IMR-90 (cell line): Measurements from ENCODE around the gene TCTA. TPM values are rescaled to one million over a fixed set of nuclear protein-coding genes. Genes with fewer than 3 reads are reported as not detected.
A peak's percentile ranks its signal among the peaks of the same experiment; 100 is the strongest.

ENCODE experiments used
- ATAC-seq: fragments of 200-7000 bp; cut with Tn5 transposase; 2 replicates; pipeline ENCODE4 v1.9.1; 2020; ENCODE audit warnings: low read depth, mild to moderate bottlenecking, moderate library complexity
- BruUV-seq: library from RNA; stranded (reverse); fragments of 400-500 nt; replicated peaks from 2 replicates; lab custom pipeline; 2021; lab: Mats Ljungman, UMichigan
- CTCF ChIA-PET: fragments of 300-600 bp; formaldehyde crosslinking; extraction: SDS; loops from one replicate; lab custom pipeline; 2021; ENCODE audit warnings: antibody characterized with exemption; lab: Yijun Ruan, JAX
- POLR2A ChIA-PET: fragments of 300-600 bp; sonication (Branson Sonifier 250); formaldehyde crosslinking; loops from one replicate; lab custom pipeline; 2022; ENCODE audit warnings: antibody characterized with exemption; ENCODE audit not compliant: unreplicated experiment; lab: Charles Lee
- DNase-seq: peaks from one replicate; pipeline ENCODE4 v3.0.0; 2013
- H2AFZ ChIP-seq: replicated peaks from 2 replicates; pipeline ENCODE3; 2013; ENCODE audit warnings: low read length, mild to moderate bottlenecking; ENCODE audit not compliant: poor library complexity
- H2AK5ac ChIP-seq: 2 replicates; pipeline ENCODE4 v1.6.1; 2013; ENCODE audit warnings: low read depth, low read length, inconsistent platforms
- H2AK9ac ChIP-seq: replicated peaks from 2 replicates; pipeline ENCODE3; 2013; ENCODE audit warnings: mild to moderate bottlenecking, low read depth, low read length, moderate library complexity; ENCODE audit not compliant: poor library complexity
- H2BK120ac ChIP-seq: 2 replicates; pipeline ENCODE4 v1.6.1; 2013; ENCODE audit warnings: low read depth, low read length, inconsistent platforms
- H2BK15ac ChIP-seq: 3 replicates; pipeline ENCODE4 v1.6.1; 2013; ENCODE audit warnings: low read depth, low read length, inconsistent platforms
- H2BK20ac ChIP-seq: 2 replicates; pipeline ENCODE4 v1.6.1; 2013; ENCODE audit warnings: low read depth, mild to moderate bottlenecking, inconsistent platforms, low read length, moderate library complexity
- H2BK5ac ChIP-seq: 2 replicates; pipeline ENCODE4 v1.6.1; 2013; ENCODE audit warnings: mild to moderate bottlenecking, low read depth, low read length, inconsistent platforms; ENCODE audit not compliant: poor library complexity, severe bottlenecking
- H3K14ac ChIP-seq: replicated peaks from 2 replicates; pipeline ENCODE4 v1.6.1; 2013; ENCODE audit warnings: low read depth, low read length, inconsistent platforms
- H3K18ac ChIP-seq: 2 replicates; pipeline ENCODE4 v1.6.1; 2013; ENCODE audit warnings: low read depth, low read length, control low read depth
- H3K23ac ChIP-seq: 2 replicates; pipeline ENCODE4 v1.6.1; 2013; ENCODE audit warnings: low read depth, low read length, inconsistent platforms
- H3K27ac ChIP-seq: 2 replicates; pipeline ENCODE4 v1.5.1; 2013; ENCODE audit warnings: mild to moderate bottlenecking, control low read depth, low read length; ENCODE audit not compliant: insufficient read depth
- H3K27me3 ChIP-seq: 2 replicates; pipeline ENCODE4 v1.6.1; 2013; ENCODE audit warnings: low read length; ENCODE audit not compliant: control insufficient read depth, insufficient read depth
- H3K36me3 ChIP-seq: 2 replicates; pipeline ENCODE4 v1.6.1; 2013; ENCODE audit warnings: low read length, mixed read lengths; ENCODE audit not compliant: control insufficient read depth, insufficient read depth
- H3K4ac ChIP-seq: 2 replicates; pipeline ENCODE4 v1.6.1; 2013; ENCODE audit warnings: low read depth, low read length, inconsistent platforms
- H3K4me1 ChIP-seq: 2 replicates; pipeline ENCODE4 v1.6.1; 2013; ENCODE audit warnings: low read length, mixed read lengths; ENCODE audit not compliant: control insufficient read depth, insufficient read depth
- H3K4me2 ChIP-seq: 2 replicates; pipeline ENCODE4 v1.6.1; 2013; ENCODE audit warnings: low read depth, mild to moderate bottlenecking, control low read depth, low read length, moderate library complexity
- H3K4me3 ChIP-seq: 2 replicates; pipeline ENCODE4 v1.5.1; 2013; ENCODE audit warnings: low read depth, mild to moderate bottlenecking, control low read depth, low read length, moderate library complexity; ENCODE audit not compliant: insufficient read depth
- H3K56ac ChIP-seq: 2 replicates; pipeline ENCODE4 v1.6.1; 2013; ENCODE audit warnings: low read length, inconsistent platforms; ENCODE audit not compliant: insufficient read depth; ENCODE audit errors: extremely low read depth
- H3K79me1 ChIP-seq, 2 experiments: 2 replicates each; pipeline ENCODE4 v1.6.1; 2013; ENCODE audit warnings: low read length in 2 of 2, inconsistent platforms in 1 of 2, low read depth in 1 of 2
- H3K9ac ChIP-seq: 2 replicates; pipeline ENCODE4 v1.6.1; 2013; ENCODE audit warnings: low read depth, low read length, control low read depth
- H3K9me1 ChIP-seq: 2 replicates; pipeline ENCODE4 v1.6.1; 2013; ENCODE audit warnings: low read length, inconsistent platforms; ENCODE audit not compliant: insufficient read depth
- H3K9me3 ChIP-seq: 2 replicates; pipeline ENCODE4 v1.6.1; 2013; ENCODE audit warnings: low read length; ENCODE audit not compliant: control insufficient read depth, insufficient read depth
- H4K20me1 ChIP-seq: 2 replicates; pipeline ENCODE4 v1.6.1; 2013; ENCODE audit warnings: low read length, inconsistent platforms; ENCODE audit not compliant: insufficient read depth
- H4K5ac ChIP-seq: 2 replicates; pipeline ENCODE4 v1.6.1; 2013; ENCODE audit warnings: mild to moderate bottlenecking, low read depth, low read length, control low read depth
- H4K8ac ChIP-seq, 2 experiments: 2 replicates each; pipeline ENCODE4 v1.6.1; 2013; ENCODE audit warnings: low read depth in 2 of 2, low read length in 2 of 2, control low read depth in 1 of 2, inconsistent platforms in 1 of 2
- H4K91ac ChIP-seq: 2 replicates; pipeline ENCODE4 v1.6.1; 2013; ENCODE audit warnings: low read depth, low read length, inconsistent platforms; ENCODE audit not compliant: insufficient read depth
- BHLHE40 ChIP-seq: fragments of 150-350 bp; IDR thresholded peaks from 2 replicates; pipeline ENCODE4 v1.6.1; 2016; ENCODE audit warnings: mild to moderate bottlenecking, low read depth, low read length
- CEBPB ChIP-seq: IDR thresholded peaks from 2 replicates; pipeline ENCODE4 v1.6.1; 2012; ENCODE audit warnings: low read depth, low read length, improper control_type of control experiment
- CHD1 ChIP-seq: IDR thresholded peaks from 2 replicates; pipeline ENCODE4 v1.6.1; 2012; ENCODE audit warnings: low read depth, low read length, improper control_type of control experiment
- FOS ChIP-seq: fragments of 150-350 bp; IDR thresholded peaks from 2 replicates; pipeline ENCODE4 v1.6.1; 2016; ENCODE audit warnings: low read depth, low read length
- MAFK ChIP-seq: IDR thresholded peaks from 2 replicates; pipeline ENCODE4 v1.6.1; 2012; ENCODE audit warnings: low read depth, low read length, improper control_type of control experiment
- MAZ ChIP-seq: IDR thresholded peaks from 2 replicates; pipeline ENCODE4 v1.6.1; 2012; ENCODE audit warnings: low read depth, mild to moderate bottlenecking, low read length, improper control_type of control experiment, moderate library complexity, borderline replicate concordance
- MXI1 ChIP-seq: IDR thresholded peaks from 2 replicates; pipeline ENCODE4 v1.6.1; 2012; ENCODE audit warnings: low read depth, mild to moderate bottlenecking, low read length, moderate library complexity, borderline replicate concordance
- NFE2L2 ChIP-seq: fragments of 150-350 bp; IDR thresholded peaks from 2 replicates; pipeline ENCODE4 v1.6.1; 2016; ENCODE audit warnings: low read depth, mild to moderate bottlenecking, low read length
- POLR2A ChIP-seq: IDR thresholded peaks from 2 replicates; pipeline ENCODE4 v1.6.1; 2012; ENCODE audit warnings: mild to moderate bottlenecking, low read depth, low read length
- RAD21 ChIP-seq: IDR thresholded peaks from 2 replicates; pipeline ENCODE4 v1.6.1; 2012; ENCODE audit warnings: low read length, improper control_type of control experiment
- RCOR1 ChIP-seq: IDR thresholded peaks from 2 replicates; pipeline ENCODE4 v1.6.1; 2012; ENCODE audit warnings: mild to moderate bottlenecking, low read length, improper control_type of control experiment; ENCODE audit not compliant: insufficient replicate concordance
- RFX5 ChIP-seq: IDR thresholded peaks from 2 replicates; pipeline ENCODE4 v1.8.0; 2012; ENCODE audit warnings: low read depth, mild to moderate bottlenecking, low read length, moderate library complexity
- SMC3 ChIP-seq: fragments of 150-350 bp; IDR thresholded peaks from 2 replicates; pipeline ENCODE4 v1.6.1; 2016; ENCODE audit warnings: low read depth, mild to moderate bottlenecking, antibody characterized with exemption, low read length, moderate library complexity
- USF2 ChIP-seq: fragments of 150-350 bp; IDR thresholded peaks from 2 replicates; pipeline ENCODE4 v1.6.1; 2017; ENCODE audit warnings: mild to moderate bottlenecking, antibody characterized with exemption, low read length, low read depth
- WGBS, 2 experiments: methylation state at CpG; one replicate each; pipeline versions ENCODE4 v1.1.5 to v1.1.7; 2013; ENCODE audit warnings: missing lambda C conversion rate in 2 of 2; ENCODE audit not compliant: insufficient read length in 1 of 2; ENCODE audit errors: extremely low coverage in 2 of 2; 5-methylcytosine and 5-hydroxymethylcytosine counted together
- dilution Hi-C: fragments of 300-500 bp; cut with HindIII; formaldehyde crosslinking; loops from one replicate; pipeline ENCODE4 v1.14.3; 2018; ENCODE audit warnings: low sequenced_read_pairs; ENCODE audit not compliant: unreplicated experiment
- in situ Hi-C: fragments of 300-500 bp; cut with MboI; formaldehyde crosslinking; loops from 3 replicates; pipeline ENCODE4 v1.14.3; 2019; ENCODE audit warnings: low sequenced_read_pairs, inconsistent platforms, mixed read lengths
- intact Hi-C: fragments of 100-400 bp; cut with micrococcal nuclease; formaldehyde crosslinking; loops from 2 replicates; pipeline ENCODE4 v1.10.0; 2022
- polyA plus RNA-seq, 3 experiments: library from polyadenylated mRNA; depleted of rRNA; stranded (reverse); fragments of >200 nt; gene quantifications; 2 replicates each; pipeline ENCODE4 v1.2.3, GENCODE V29; 2012; ENCODE audit warnings: low replicate concordance in 1 of 3
- total RNA-seq: library from RNA; depleted of rRNA; stranded (reverse); fragments of >200 nt; gene quantifications from 2 replicates; pipeline ENCODE4 v1.2.3, GENCODE V29; 2012
- TF ChIP-seq, protein P1 (sequence below): conservative IDR thresholded peaks from 2 replicates; pipeline ENCODE4 v1.5.1; 2012; ENCODE audit warnings: mild to moderate bottlenecking, low read depth, low read length, improper control_type of control experiment
- TF ChIP-seq, protein P2 (sequence below): fragments of 150-350 bp; IDR thresholded peaks from 2 replicates; pipeline ENCODE4 v1.6.1; 2016; ENCODE audit warnings: low read depth, mild to moderate bottlenecking, low read length, moderate library complexity, borderline replicate concordance

The TCTA gene
- total and polyA plus RNA-seq, 2 of the 4 experiments (the other 2 are of a cell fraction), result 15.1 to 46.6 TPM

DNA sequence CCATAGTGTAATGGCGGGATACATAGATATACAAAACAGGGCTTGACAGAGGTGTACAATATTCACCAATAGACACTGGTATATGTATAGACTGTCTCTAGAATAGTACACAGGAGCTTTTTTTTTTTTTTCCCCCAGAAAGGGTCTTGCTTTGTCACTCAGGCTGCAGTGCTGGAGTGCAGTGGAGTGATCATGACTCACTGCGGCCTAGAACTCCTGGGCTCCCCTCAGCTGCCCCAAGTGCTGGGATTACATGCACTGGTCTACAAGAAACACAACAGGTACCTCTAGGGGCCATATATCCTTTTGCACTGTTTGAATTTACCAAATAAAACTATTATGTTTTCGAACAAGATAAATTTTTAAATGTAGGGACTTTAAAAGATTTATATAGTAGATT is 12.8 kb upstream of the TCTA start:
- POLR2A ChIA-PET, result interaction anchor here (0.6 kb wide), 1 partner anchor 9 kb away, joined by 3 read pairs; no protein-coding TSS in a partner anchor

More for the DNA sequence above, 12.8 kb upstream of the TCTA start:
- H3K79me1 ChIP-seq, result peaks cover 0 to 37% of the 10 kb centered on the region in 2 experiments; a peak in 2 of 4 replicates
- peaks cover 21% of the 10 kb centered on the region for H3K36me3 ChIP-seq
- no CpG with 5 or more reads among the region's 3 CpGs for WGBS, 2 experiments
- H2BK20ac ChIP-seq, result no peak overlapping the region
- in situ Hi-C loops, result no loop called here
- H3K23ac ChIP-seq, result no peak overlapping the region
- TF ChIP-seq FOS (no peak), POLR2A (no peak), RAD21 (no peak), MAFK (no peak), BHLHE40 (no peak), USF2 (no peak), MAZ (no peak), RCOR1 (no peak), RFX5 (no peak), NFE2L2 (no peak), MXI1 (no peak), CHD1 (no peak), CEBPB (no peak), SMC3 (no peak)
- TF ChIP-seq, protein P1, sequence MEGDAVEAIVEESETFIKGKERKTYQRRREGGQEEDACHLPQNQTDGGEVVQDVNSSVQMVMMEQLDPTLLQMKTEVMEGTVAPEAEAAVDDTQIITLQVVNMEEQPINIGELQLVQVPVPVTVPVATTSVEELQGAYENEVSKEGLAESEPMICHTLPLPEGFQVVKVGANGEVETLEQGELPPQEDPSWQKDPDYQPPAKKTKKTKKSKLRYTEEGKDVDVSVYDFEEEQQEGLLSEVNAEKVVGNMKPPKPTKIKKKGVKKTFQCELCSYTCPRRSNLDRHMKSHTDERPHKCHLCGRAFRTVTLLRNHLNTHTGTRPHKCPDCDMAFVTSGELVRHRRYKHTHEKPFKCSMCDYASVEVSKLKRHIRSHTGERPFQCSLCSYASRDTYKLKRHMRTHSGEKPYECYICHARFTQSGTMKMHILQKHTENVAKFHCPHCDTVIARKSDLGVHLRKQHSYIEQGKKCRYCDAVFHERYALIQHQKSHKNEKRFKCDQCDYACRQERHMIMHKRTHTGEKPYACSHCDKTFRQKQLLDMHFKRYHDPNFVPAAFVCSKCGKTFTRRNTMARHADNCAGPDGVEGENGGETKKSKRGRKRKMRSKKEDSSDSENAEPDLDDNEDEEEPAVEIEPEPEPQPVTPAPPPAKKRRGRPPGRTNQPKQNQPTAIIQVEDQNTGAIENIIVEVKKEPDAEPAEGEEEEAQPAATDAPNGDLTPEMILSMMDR, result no peak
- TF ChIP-seq, protein P2, sequence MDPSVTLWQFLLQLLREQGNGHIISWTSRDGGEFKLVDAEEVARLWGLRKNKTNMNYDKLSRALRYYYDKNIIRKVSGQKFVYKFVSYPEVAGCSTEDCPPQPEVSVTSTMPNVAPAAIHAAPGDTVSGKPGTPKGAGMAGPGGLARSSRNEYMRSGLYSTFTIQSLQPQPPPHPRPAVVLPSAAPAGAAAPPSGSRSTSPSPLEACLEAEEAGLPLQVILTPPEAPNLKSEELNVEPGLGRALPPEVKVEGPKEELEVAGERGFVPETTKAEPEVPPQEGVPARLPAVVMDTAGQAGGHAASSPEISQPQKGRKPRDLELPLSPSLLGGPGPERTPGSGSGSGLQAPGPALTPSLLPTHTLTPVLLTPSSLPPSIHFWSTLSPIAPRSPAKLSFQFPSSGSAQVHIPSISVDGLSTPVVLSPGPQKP, result no peak
- no TSS peak for BruUV-seq
- DNase-seq (peak; percentile 34), ATAC-seq (peak; percentile 49; the same call in 1 of the 2 replicates)
- no peak overlapping the region for H4K8ac ChIP-seq
- H3K4ac ChIP-seq, result no peak overlapping the region
- H3K4me1 ChIP-seq, result peaks cover 3% of the 10 kb centered on the region; the same call in 1 of the 2 replicates
- CTCF ChIA-PET, result interaction anchor here (0.7 kb wide), 2 partner anchors 11 to 60 kb away, joined by 3 to 4 read pairs; no protein-coding TSS in a partner anchor
- no peak overlapping the region for H2BK15ac ChIP-seq
- H3K4me3 ChIP-seq, result no peak overlapping the region
- no peak overlapping the region for H3K4me2 ChIP-seq
- no peak overlapping the region for H3K27ac ChIP-seq
- no peak overlapping the region for H2BK5ac ChIP-seq
- no peak overlapping the region for H3K56ac ChIP-seq
- peaks cover 7% of the 10 kb centered on the region for H3K9me1 ChIP-seq
- H2AK9ac ChIP-seq, result no peak overlapping the region
- dilution Hi-C loops, result no loop called here
- H3K9ac ChIP-seq, result no peak overlapping the region
- intact Hi-C loops, result no loop called here
- H3K18ac ChIP-seq, result no peak overlapping the region
- no peak overlapping the region for H2AFZ ChIP-seq
- no peak overlapping the region for H4K5ac ChIP-seq
- no peak overlapping the region for H3K14ac ChIP-seq
- H4K91ac ChIP-seq, result no peak overlapping the region
- no peaks in the 10 kb centered on the region for H3K9me3 ChIP-seq
- H3K27me3 ChIP-seq, result no peaks in the 10 kb centered on the region
- H2AK5ac ChIP-seq, result no peak overlapping the region
- H2BK120ac ChIP-seq, result no peak overlapping the region
- peaks cover 97% of the 10 kb centered on the region for H4K20me1 ChIP-seq
